ENCODE data around the gene RNF31.
A peak's percentile ranks its signal among the peaks of the same experiment; 100 is the strongest.

Gene RNF31

GRCh38 chr14:24138396-24139271 is 8.7 kb upstream of the RNF31 start:
- DNase-seq = no peak

DNA sequence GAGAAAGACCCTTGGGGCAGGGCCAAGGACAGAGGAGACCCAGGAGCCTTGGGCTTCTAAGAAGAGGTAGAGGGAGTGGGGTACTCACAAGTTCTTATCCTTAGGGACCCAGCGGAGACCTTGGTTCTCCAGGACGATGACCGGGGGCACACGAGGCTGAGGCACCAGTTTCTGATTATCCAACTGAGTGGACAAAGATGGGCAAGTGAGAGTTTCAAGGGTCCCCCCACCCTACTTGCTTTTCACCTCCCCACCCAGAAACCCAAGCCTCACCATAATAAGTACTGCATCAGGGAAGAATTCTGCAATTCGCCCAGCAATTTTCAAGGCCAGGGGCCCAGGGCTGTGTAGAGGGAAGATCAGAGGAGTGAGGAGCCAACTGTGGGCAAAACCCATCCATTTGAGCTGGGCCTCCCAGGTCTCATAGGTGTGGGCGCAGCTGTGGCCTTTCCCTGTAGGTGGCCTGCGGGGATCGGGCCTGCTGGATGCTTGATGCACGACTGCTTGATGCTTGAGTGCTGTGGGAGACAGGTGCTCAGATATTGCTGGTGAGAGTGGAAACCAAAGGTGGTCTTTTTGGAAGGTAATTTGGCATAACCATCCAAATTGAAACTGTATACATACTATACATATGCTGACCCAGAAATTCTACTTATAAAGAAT is 7.9 kb upstream of the RNF31 start:
- DNase-seq = peak in 1 of 3 experiments; percentile 39

DNA sequence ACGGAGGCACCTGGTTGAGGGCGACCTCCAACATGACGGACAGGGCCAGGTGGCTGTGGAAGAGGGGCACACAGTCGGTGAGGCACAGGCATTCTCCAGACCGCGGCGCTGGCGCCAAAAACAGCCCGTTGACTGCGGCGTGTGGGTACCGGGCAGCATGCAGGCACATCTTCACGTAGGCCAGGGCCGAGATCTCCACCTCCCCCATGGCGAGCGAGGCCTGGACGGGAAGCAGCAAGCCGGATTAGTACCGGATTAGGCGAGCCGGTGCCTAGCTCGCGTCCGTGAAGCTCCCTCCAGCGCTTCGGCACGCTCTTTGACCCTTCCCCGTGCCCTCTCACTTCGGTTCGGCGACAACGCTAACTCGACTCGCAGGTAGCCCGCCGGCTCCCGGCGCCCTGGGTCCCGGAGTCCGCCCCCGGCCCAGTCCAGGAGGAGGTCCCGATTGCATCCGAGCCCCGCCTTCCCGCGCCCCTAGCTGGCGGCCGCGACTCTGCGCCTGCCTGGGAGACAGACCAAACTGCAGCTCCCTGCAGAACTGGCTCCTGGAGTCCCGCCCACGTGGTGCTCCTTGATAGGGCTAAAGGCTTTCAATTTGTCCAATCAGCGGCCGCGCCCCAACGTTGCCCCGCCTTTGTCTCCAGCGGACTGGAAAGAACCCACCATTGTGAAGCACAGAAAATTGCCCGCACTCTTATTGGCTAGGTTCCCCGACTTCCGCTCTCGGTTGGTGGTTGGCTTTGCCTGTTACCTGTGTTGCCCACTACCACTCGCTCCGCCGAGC is 6.0 kb upstream of the RNF31 start, which contains the start of gene EMC9:
Gene EMC9, minus strand, starts transcription at position 495 of the 784 bp plus-strand sequence. Its CDS starts 287 bp downstream, at position 208.
- DNase-seq = peak; percentile 100

DNA sequence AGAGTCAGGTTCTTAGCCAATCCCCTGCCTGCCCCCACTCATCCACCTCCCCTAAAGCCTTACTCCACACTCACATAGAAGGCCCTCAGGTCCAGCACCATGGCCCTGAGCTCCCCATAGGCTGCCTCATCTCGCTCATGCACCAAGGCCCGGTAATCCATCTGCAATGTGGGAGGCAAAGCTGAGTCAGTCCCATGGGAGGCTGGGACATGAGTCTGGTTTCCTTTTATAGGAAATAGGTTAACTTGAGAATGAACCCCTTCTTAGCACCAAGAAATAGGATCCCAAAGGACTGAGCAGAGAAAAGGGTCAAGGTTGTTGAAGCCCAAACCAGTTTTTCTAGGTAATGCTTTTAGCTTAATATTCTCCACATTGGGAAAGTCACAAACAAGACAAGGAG is 3.8 kb upstream of the RNF31 start:
- DNase-seq = no peak

GRCh38 chr14:24144451-24144850 is 2.8 kb upstream of the RNF31 start:
- no peak for DNase-seq

DNA sequence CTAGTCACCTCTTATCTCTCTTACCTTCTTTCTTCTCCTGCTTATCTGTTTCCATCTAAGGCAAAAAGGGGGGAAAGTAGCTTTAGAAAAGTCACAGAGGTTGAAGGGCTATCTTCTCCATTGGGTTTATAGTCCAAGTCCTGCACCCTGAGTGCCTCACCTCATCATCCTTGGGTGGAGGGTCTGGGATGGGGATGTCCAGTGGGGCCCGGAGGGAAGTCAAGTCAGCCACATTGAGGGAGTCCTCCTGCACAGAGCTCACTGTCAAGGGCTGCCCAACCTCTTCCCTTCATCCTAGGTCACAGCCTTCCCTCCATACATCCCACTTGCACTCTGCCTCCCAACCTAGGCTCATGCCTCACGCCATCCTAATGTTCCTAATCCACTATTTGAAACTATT is 2.1 kb upstream of the RNF31 start:
- DNase-seq = no peak

GRCh38 chr14:24145690-24146452 is 1.4 kb upstream of the RNF31 start:
- no peak for DNase-seq

GRCh38 chr14:24146453-24146977 is 783 bp upstream of the RNF31 start, which contains the start of gene PSME2:
TSS of gene PSME2 (minus strand) at chr14:24146610. CDS start at chr14:24146581, 29 bp downstream.
- peak; percentile 96 to 99 (median 97) for DNase-seq

- DNase-seq = peak in 1 of 3 experiments; percentile 48
Measured at GRCh38 chr14:24147761-24148428, 597 bp downstream of the RNF31 start.

DNA sequence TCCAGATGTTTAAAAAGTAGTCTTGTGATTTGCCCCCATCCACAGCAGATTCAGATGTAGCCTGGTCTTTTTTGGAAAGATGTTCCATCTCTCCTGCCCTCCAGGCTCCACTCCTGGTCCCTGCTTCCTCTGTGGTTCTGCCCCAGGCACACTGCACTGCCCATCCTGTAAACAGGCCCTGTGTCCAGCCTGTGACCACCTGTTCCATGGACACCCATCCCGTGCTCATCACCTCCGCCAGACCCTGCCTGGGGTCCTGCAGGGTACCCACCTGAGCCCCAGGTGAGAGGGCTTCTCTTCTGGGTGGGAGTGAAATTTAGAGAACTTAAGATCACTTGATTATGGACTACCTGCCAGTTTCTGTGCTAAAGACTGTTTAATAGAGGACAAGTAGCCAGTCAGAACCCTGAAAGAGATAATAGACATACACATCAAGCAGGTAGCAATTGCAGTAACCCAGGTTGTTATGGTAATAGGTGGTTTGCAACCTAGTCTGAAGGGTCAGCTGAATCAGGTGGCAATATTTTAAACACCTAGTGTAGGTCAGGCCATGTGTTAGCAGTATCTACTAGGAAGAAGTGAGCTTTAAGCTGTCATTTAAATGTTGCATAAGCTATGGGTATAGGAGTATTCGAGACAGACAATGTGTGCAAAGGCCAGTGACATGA is 2.1 kb downstream of the RNF31 start:
- no peak for DNase-seq

DNA sequence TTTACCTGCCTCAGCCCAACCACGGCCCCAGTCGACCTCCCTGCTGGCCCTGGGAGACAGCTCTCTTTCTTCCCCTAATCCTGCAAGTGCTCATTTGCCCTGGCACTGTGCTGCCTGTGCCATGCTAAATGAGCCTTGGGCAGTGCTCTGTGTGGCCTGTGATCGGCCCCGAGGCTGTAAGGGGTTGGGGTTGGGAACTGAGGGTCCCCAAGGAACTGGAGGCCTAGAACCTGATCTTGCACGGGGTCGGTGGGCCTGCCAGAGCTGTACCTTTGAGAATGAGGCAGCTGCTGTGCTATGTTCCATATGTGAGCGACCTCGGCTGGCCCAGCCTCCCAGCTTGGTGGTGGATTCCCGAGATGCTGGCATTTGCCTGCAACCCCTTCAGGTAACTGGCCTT is 2.8 kb downstream of the RNF31 start:
- DNase-seq = no peak

DNA sequence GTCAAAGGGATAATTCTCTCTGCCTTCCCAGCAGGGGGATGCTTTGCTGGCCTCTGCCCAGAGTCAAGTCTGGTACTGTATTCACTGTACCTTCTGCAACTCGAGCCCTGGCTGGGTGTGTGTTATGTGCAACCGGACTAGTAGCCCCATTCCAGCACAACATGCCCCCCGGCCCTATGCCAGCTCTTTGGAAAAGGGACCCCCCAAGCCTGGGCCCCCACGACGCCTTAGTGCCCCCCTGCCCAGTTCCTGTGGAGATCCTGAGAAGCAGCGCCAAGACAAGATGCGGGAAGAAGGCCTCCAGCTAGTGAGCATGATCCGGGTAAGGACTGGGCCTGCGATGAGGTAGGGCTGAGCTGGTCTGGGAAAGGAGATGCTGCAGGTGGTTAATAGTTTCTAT is 3.3 kb downstream of the RNF31 start:
- DNase-seq = no peak

DNA sequence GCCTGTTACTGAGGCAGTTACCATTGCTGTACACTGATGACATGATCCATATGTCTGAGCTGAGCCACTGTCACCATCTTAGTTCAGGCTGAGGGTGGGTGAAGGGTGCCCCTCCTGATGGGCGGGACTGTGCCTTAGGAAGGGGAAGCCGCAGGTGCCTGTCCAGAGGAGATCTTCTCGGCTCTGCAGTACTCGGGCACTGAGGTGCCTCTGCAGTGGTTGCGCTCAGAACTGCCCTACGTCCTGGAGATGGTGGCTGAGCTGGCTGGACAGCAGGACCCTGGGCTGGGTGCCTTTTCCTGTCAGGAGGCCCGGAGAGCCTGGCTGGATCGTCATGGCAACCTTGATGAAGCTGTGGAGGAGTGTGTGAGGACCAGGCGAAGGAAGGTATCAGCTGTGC is 3.7 kb downstream of the RNF31 start:
- DNase-seq = no peak

- no peak for DNase-seq
Measured at GRCh38 chr14:24151404-24152080, 4.2 kb downstream of the RNF31 start.

GRCh38 chr14:24155100-24155499 is 7.8 kb downstream of the RNF31 start:
- no peak for DNase-seq

GRCh38 chr14:24156840-24157239 is 9.5 kb downstream of the RNF31 start:
- no peak for DNase-seq

DNA sequence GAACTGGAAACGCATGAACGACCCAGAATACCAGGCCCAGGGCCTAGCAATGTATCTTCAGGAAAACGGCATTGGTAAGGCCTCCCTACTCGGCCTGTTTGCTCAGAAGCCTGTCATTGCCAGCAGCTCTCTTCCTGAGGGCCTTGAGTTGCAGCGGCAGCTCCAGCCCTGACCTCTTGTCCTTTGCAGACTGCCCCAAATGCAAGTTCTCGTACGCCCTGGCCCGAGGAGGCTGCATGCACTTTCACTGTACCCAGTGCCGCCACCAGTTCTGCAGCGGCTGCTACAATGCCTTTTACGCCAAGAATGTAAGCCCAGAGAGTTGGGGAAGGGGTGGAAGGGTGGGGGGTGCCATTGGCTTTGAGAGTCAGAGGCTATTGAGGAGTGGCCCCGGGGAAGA is 10.0 kb downstream of the RNF31 start:
- no peak for DNase-seq

DNA sequence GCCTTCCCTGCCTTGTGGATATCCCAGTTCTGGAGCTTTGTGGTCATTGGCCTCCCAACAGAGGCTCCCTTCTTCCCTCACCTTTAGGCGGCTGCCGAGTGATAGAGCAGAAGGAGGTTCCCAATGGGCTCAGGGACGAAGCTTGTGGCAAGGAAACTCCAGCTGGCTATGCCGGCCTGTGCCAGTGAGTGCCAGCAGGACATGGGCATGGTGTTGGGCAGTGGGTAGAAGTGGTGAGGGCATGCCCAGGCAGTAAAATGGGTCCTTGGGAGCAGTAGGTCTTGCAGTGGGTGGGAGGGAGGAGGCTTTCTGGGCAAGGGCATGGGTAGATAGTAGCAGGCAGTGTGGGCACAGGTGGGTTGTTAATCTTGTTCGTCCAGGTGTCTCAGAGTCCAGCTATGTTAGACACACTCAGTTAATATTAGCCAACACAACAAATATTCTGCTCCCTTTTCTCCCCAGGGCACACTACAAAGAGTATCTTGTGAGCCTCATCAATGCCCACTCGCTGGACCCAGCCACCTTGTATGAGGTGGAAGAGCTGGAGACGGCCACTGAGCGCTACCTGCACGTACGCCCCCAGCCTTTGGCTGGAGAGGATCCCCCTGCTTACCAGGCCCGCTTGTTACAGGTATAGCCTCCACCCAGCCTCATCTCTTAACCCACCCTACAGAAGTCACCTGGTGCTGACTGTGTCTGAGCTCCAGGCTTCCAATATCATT is 12.6 kb downstream of the RNF31 start:
- no peak for DNase-seq

DNA sequence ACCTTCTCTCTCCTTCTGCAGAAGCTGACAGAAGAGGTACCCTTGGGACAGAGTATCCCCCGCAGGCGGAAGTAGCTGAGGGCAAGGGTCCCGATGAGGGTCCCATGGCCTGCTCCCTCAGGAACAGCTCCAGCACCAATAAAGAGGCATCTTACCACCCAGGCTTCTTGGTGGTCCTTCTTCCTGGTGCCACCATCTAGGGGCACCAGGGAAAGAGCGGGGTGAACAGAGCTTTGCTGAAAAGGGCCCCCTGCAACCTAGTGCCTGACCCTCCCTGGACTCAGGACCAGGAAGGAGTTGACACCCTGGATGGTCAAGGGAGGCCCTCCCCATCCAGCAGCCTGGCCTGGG is 13.2 kb downstream of the RNF31 start:
- DNase-seq = no peak
